GM23338 (cell line): ENCODE results near the gene ODAD3. TPM values are rescaled to one million over a fixed set of nuclear protein-coding genes. Genes with fewer than 3 reads are reported as not detected.
A peak's percentile ranks its signal among the peaks of the same experiment; 100 is the strongest.

Experiments used
- ATAC-seq: fragments of 200-7000 bp; cut with Tn5 transposase; 3 replicates; pipeline ENCODE4 v1.9.1; 2020
- DNase-seq: peaks from one replicate; pipeline ENCODE4 v3.0.0-alpha.2; 2015; ENCODE audit warnings: low spot score
- H2AFZ ChIP-seq: fragments of 200-600 bp; sonication (generic); 2 replicates; pipeline ENCODE4 v1.8.0; 2016; ENCODE audit warnings: antibody characterized with exemption, mild to moderate bottlenecking, moderate library complexity
- H3F3A ChIP-seq: fragments of 200-600 bp; sonication (generic); replicated peaks from 2 replicates; pipeline ENCODE4 v1.8.0; 2017; ENCODE audit warnings: antibody characterized with exemption, mixed run types, low read depth
- H3K27ac ChIP-seq: fragments of 200-600 bp; sonication (generic); 2 replicates; pipeline ENCODE4 v1.6.1; 2016; ENCODE audit warnings: low read depth
- H3K27me3 ChIP-seq: fragments of 200-600 bp; sonication (generic); 2 replicates; pipeline ENCODE4 v1.8.0; 2016; ENCODE audit warnings: mild to moderate bottlenecking, mixed run types, moderate library complexity; ENCODE audit not compliant: insufficient read depth
- H3K36me3 ChIP-seq: fragments of 200-600 bp; sonication (generic); 2 replicates; pipeline ENCODE4 v1.8.0; 2016; ENCODE audit warnings: mild to moderate bottlenecking; ENCODE audit not compliant: insufficient read depth
- H3K4me1 ChIP-seq: fragments of 200-600 bp; sonication (generic); 2 replicates; pipeline ENCODE4 v1.8.0; 2016; ENCODE audit warnings: mild to moderate bottlenecking, moderate library complexity; ENCODE audit not compliant: insufficient read depth
- H3K4me2 ChIP-seq: fragments of 200-600 bp; sonication (generic); 2 replicates; pipeline ENCODE4 v1.7.1; 2017; ENCODE audit warnings: mixed run types
- H3K4me3 ChIP-seq: fragments of 200-600 bp; sonication (generic); 2 replicates; pipeline ENCODE4 v1.6.1; 2016; ENCODE audit warnings: mixed run types
- H3K79me2 ChIP-seq: fragments of 200-600 bp; sonication (generic); replicated peaks from 2 replicates; pipeline ENCODE4 v1.8.0; 2017; ENCODE audit warnings: mild to moderate bottlenecking; ENCODE audit not compliant: insufficient read depth
- H3K9me2 ChIP-seq: fragments of 200-600 bp; sonication (generic); 2 replicates; pipeline ENCODE4 v1.8.0; 2017; ENCODE audit not compliant: insufficient read depth
- H4K20me1 ChIP-seq: fragments of 200-600 bp; sonication (generic); replicated peaks from 2 replicates; pipeline ENCODE4 v1.8.0; 2017; ENCODE audit warnings: mild to moderate bottlenecking; ENCODE audit not compliant: insufficient read depth
- H3K27ac Mint-ChIP-seq: 2 replicates; pipeline ENCODE4 v1.8.0; 2020; ENCODE audit warnings: inconsistent platforms, mild to moderate bottlenecking, moderate library complexity, mixed read lengths
- H3K27me3 Mint-ChIP-seq: 3 replicates; pipeline ENCODE4 v1.8.0; 2022; ENCODE audit warnings: low read depth, mild to moderate bottlenecking, moderate library complexity, mixed read lengths, inconsistent platforms; ENCODE audit not compliant: insufficient read depth, poor library complexity
- H3K36me3 Mint-ChIP-seq: 3 replicates; pipeline ENCODE4 v1.8.0; 2021; ENCODE audit warnings: low read depth, mild to moderate bottlenecking, inconsistent platforms, moderate library complexity, mixed read lengths
- H3K4me1 Mint-ChIP-seq: 3 replicates; pipeline ENCODE4 v1.8.0; 2020; ENCODE audit warnings: mild to moderate bottlenecking, inconsistent platforms, mixed read lengths
- H3K4me3 Mint-ChIP-seq: 3 replicates; pipeline ENCODE4 v1.8.0; 2021; ENCODE audit warnings: moderate library complexity, mild to moderate bottlenecking, inconsistent platforms, mixed read lengths
- H3K9me3 Mint-ChIP-seq: 3 replicates; pipeline ENCODE4 v1.8.0; 2020; ENCODE audit warnings: moderate library complexity, mild to moderate bottlenecking, inconsistent platforms, mixed read lengths
- CREB1 ChIP-seq: fragments of 250-450 bp; sonication (Bioruptor Pico); IDR thresholded peaks from 2 replicates; pipeline ENCODE4 v1.5.0; 2020; ENCODE audit warnings: low read depth, mild to moderate bottlenecking, moderate library complexity
- EZH2 ChIP-seq: fragments of 200-600 bp; sonication (generic); IDR thresholded peaks from one replicate; pipeline ENCODE4 v1.8.0; 2017; ENCODE audit warnings: antibody characterized with exemption, mild to moderate bottlenecking, low read depth; ENCODE audit not compliant: unreplicated experiment
- EZH2phosphoT487 ChIP-seq: fragments of 200-600 bp; sonication (generic); IDR thresholded peaks from one replicate; pipeline ENCODE4 v1.8.1; 2018; ENCODE audit warnings: antibody characterized with exemption; ENCODE audit not compliant: unreplicated experiment
- JUNB ChIP-seq: IDR thresholded peaks from one replicate; pipeline ENCODE4 v1.6.1; 2016; ENCODE audit warnings: antibody characterized with exemption; ENCODE audit not compliant: unreplicated experiment
- NANOG ChIP-seq: IDR thresholded peaks from 2 replicates; pipeline ENCODE4 v1.6.1; 2016; ENCODE audit warnings: antibody characterized with exemption, borderline replicate concordance
- POLR2AphosphoS5 ChIP-seq: IDR thresholded peaks from 2 replicates; pipeline ENCODE4 v1.6.1; 2016; ENCODE audit warnings: antibody characterized with exemption, low read depth
- STAT1 ChIP-seq: IDR thresholded peaks from one replicate; pipeline ENCODE4 v1.6.1; 2016; ENCODE audit warnings: antibody characterized with exemption; ENCODE audit not compliant: unreplicated experiment
- ZNF114 ChIP-seq: fragments of 250-450 bp; sonication (Bioruptor Pico); IDR thresholded peaks from 2 replicates; pipeline ENCODE4 v1.5.0; 2020; ENCODE audit warnings: mild to moderate bottlenecking, moderate library complexity
- ZNF331 ChIP-seq: fragments of 250-450 bp; sonication (Bioruptor Pico); IDR thresholded peaks from 2 replicates; pipeline ENCODE4 v1.5.0; 2020; ENCODE audit warnings: low read depth, mild to moderate bottlenecking, moderate library complexity
- polyA plus RNA-seq: library from polyadenylated mRNA; unstranded; fragments of >200 nt; fragmentation: Nextera tagmentation; extraction: Ambion mirVana; gene quantifications from 2 replicates; pipeline ENCODE4 v1.2.1, GENCODE V29; 2016
- total RNA-seq: library from RNA; depleted of rRNA; stranded (reverse); fragments of >200 nt; shearing (Covaris generic); gene quantifications from 2 replicates; pipeline ENCODE4 v1.2.3, GENCODE V29; 2014
- TF ChIP-seq, protein P1 (sequence below): IDR thresholded peaks from one replicate; pipeline ENCODE4 v1.6.1; 2018; ENCODE audit warnings: antibody characterized with exemption; ENCODE audit not compliant: unreplicated experiment
- TF ChIP-seq, protein P2 (sequence below): fragments of 250-450 bp; sonication (Bioruptor Pico); IDR thresholded peaks from 2 replicates; pipeline ENCODE4 v1.5.0; 2020; ENCODE audit warnings: mild to moderate bottlenecking, moderate library complexity
- TF ChIP-seq, protein P3 (sequence below), 2 experiments: fragments of 200-600 bp in 1 of 2; sonication (generic) in 1 of 2; conservative IDR thresholded peaks; 2 replicates each; pipeline versions ENCODE4 v1.5.1 to v1.6.1; 2016 to 2017; ENCODE audit warnings: antibody characterized with exemption in 2 of 2, low read depth in 2 of 2, mild to moderate bottlenecking in 2 of 2, moderate library complexity in 1 of 2
- TF ChIP-seq, protein P4 (sequence below): IDR thresholded peaks from 2 replicates; pipeline ENCODE4 v1.6.1; 2016; ENCODE audit warnings: antibody characterized with exemption

ODAD3 gene
- total and polyA plus RNA-seq, 2 experiments from 2014 or later, result 1.5 to 6.1 TPM

DNA sequence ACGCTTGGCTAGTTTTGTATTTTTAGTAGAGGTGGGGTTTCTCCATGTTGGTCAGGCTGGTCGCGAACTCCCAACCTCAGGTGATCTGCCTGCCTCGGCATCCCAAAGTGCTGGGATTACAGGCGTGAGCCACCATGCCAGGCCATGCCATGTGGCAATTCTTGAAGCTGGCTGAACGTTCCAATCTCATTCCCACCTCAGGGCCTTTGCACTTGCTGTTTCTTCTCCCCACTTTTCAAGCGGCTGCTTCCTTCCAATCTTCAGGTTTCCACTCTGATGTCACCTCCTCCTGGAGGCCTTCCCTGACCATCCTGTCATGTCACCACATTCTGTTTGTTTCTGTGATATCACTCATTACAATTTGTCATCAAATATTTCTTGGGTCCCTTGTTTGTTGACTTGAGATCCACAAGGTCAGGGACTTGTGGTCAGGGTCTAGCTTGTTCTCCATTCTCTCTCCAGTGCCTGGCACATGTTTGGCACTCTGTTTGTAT, 55.0 kb downstream of the ODAD3 start:
- H3K4me3 Mint-ChIP-seq, result peak overlapping the region; percentile 94
- TF ChIP-seq ZNF331, result no peak
- TF ChIP-seq STAT1, result no peak
- TF ChIP-seq, protein P1, sequence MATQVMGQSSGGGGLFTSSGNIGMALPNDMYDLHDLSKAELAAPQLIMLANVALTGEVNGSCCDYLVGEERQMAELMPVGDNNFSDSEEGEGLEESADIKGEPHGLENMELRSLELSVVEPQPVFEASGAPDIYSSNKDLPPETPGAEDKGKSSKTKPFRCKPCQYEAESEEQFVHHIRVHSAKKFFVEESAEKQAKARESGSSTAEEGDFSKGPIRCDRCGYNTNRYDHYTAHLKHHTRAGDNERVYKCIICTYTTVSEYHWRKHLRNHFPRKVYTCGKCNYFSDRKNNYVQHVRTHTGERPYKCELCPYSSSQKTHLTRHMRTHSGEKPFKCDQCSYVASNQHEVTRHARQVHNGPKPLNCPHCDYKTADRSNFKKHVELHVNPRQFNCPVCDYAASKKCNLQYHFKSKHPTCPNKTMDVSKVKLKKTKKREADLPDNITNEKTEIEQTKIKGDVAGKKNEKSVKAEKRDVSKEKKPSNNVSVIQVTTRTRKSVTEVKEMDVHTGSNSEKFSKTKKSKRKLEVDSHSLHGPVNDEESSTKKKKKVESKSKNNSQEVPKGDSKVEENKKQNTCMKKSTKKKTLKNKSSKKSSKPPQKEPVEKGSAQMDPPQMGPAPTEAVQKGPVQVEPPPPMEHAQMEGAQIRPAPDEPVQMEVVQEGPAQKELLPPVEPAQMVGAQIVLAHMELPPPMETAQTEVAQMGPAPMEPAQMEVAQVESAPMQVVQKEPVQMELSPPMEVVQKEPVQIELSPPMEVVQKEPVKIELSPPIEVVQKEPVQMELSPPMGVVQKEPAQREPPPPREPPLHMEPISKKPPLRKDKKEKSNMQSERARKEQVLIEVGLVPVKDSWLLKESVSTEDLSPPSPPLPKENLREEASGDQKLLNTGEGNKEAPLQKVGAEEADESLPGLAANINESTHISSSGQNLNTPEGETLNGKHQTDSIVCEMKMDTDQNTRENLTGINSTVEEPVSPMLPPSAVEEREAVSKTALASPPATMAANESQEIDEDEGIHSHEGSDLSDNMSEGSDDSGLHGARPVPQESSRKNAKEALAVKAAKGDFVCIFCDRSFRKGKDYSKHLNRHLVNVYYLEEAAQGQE, result no peak
- TF ChIP-seq, protein P2, sequence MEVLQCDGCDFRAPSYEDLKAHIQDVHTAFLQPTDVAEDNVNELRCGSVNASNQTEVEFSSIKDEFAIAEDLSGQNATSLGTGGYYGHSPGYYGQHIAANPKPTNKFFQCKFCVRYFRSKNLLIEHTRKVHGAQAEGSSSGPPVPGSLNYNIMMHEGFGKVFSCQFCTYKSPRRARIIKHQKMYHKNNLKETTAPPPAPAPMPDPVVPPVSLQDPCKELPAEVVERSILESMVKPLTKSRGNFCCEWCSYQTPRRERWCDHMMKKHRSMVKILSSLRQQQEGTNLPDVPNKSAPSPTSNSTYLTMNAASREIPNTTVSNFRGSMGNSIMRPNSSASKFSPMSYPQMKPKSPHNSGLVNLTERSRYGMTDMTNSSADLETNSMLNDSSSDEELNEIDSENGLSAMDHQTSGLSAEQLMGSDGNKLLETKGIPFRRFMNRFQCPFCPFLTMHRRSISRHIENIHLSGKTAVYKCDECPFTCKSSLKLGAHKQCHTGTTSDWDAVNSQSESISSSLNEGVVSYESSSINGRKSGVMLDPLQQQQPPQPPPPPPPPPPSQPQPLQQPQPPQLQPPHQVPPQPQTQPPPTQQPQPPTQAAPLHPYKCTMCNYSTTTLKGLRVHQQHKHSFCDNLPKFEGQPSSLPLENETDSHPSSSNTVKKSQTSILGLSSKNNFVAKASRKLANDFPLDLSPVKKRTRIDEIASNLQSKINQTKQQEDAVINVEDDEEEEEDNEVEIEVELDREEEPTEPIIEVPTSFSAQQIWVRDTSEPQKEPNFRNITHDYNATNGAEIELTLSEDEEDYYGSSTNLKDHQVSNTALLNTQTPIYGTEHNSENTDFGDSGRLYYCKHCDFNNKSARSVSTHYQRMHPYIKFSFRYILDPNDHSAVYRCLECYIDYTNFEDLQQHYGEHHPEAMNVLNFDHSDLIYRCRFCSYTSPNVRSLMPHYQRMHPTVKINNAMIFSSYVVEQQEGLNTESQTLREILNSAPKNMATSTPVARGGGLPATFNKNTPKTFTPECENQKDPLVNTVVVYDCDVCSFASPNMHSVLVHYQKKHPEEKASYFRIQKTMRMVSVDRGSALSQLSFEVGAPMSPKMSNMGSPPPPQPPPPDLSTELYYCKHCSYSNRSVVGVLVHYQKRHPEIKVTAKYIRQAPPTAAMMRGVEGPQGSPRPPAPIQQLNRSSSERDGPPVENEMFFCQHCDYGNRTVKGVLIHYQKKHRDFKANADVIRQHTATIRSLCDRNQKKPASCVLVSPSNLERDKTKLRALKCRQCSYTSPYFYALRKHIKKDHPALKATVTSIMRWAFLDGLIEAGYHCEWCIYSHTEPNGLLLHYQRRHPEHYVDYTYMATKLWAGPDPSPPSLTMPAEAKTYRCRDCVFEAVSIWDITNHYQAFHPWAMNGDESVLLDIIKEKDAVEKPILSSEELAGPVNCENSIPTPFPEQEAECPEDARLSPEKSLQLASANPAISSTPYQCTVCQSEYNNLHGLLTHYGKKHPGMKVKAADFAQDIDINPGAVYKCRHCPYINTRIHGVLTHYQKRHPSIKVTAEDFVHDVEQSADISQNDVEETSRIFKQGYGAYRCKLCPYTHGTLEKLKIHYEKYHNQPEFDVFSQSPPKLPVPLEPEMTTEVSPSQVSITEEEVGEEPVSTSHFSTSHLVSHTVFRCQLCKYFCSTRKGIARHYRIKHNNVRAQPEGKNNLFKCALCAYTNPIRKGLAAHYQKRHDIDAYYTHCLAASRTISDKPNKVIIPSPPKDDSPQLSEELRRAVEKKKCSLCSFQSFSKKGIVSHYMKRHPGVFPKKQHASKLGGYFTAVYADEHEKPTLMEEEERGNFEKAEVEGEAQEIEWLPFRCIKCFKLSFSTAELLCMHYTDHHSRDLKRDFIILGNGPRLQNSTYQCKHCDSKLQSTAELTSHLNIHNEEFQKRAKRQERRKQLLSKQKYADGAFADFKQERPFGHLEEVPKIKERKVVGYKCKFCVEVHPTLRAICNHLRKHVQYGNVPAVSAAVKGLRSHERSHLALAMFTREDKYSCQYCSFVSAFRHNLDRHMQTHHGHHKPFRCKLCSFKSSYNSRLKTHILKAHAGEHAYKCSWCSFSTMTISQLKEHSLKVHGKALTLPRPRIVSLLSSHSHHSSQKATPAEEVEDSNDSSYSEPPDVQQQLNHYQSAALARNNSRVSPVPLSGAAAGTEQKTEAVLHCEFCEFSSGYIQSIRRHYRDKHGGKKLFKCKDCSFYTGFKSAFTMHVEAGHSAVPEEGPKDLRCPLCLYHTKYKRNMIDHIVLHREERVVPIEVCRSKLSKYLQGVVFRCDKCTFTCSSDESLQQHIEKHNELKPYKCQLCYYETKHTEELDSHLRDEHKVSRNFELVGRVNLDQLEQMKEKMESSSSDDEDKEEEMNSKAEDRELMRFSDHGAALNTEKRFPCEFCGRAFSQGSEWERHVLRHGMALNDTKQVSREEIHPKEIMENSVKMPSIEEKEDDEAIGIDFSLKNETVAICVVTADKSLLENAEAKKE (CRISPR knock-in tag), result no peak
- no peak for TF ChIP-seq JUNB
- no peak for TF ChIP-seq NANOG
- TF ChIP-seq EZH2phosphoT487, result no peak
- TF ChIP-seq, protein P3, sequence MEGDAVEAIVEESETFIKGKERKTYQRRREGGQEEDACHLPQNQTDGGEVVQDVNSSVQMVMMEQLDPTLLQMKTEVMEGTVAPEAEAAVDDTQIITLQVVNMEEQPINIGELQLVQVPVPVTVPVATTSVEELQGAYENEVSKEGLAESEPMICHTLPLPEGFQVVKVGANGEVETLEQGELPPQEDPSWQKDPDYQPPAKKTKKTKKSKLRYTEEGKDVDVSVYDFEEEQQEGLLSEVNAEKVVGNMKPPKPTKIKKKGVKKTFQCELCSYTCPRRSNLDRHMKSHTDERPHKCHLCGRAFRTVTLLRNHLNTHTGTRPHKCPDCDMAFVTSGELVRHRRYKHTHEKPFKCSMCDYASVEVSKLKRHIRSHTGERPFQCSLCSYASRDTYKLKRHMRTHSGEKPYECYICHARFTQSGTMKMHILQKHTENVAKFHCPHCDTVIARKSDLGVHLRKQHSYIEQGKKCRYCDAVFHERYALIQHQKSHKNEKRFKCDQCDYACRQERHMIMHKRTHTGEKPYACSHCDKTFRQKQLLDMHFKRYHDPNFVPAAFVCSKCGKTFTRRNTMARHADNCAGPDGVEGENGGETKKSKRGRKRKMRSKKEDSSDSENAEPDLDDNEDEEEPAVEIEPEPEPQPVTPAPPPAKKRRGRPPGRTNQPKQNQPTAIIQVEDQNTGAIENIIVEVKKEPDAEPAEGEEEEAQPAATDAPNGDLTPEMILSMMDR (conservative IDR thresholded peaks at IDR 0.05; ENCODE audit: low read depth in 2 of 2), result no peak
- TF ChIP-seq POLR2AphosphoS5, result no peak
- TF ChIP-seq, protein P4, sequence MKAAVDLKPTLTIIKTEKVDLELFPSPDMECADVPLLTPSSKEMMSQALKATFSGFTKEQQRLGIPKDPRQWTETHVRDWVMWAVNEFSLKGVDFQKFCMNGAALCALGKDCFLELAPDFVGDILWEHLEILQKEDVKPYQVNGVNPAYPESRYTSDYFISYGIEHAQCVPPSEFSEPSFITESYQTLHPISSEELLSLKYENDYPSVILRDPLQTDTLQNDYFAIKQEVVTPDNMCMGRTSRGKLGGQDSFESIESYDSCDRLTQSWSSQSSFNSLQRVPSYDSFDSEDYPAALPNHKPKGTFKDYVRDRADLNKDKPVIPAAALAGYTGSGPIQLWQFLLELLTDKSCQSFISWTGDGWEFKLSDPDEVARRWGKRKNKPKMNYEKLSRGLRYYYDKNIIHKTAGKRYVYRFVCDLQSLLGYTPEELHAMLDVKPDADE, result no peak
- TF ChIP-seq CREB1 (CRISPR knock-in tag), result no peak
- TF ChIP-seq ZNF114 (CRISPR knock-in tag), result no peak
- no peak for TF ChIP-seq EZH2
- no peak for DNase-seq
- Histone ChIP-seq H2AFZ (no peak overlapping the region), H3K4me3 (peak overlapping the region; percentile 58), H3K9me2 (no peaks in the 10 kb centered on the region), H3K79me2 (peaks cover 10% of the 10 kb centered on the region; the same call in 1 of the 2 replicates), H3K4me1 (peaks cover 10% of the 10 kb centered on the region), H3F3A (peaks cover 22% of the 10 kb centered on the region), H3K4me2 (peak overlapping the region; percentile 89), H3K27me3 (no peaks in the 10 kb centered on the region), H4K20me1 (no peaks in the 10 kb centered on the region), H3K36me3 (no peaks in the 10 kb centered on the region), H3K27ac (peak overlapping the region; percentile 96)
- peaks cover 16% of the 10 kb centered on the region for H3K27me3 Mint-ChIP-seq
- H3K9me3 Mint-ChIP-seq, result peaks cover 3% of the 10 kb centered on the region; the same call in 1 of the 3 replicates
- no peak overlapping the region for H3K27ac Mint-ChIP-seq
- H3K36me3 Mint-ChIP-seq, result peaks cover 11% of the 10 kb centered on the region; the same call in 2 of the 3 replicates
- no peak for ATAC-seq
- peaks cover 30% of the 10 kb centered on the region for H3K4me1 Mint-ChIP-seq
